ENCODE data around the gene SMG9.
A peak's percentile ranks its signal among the peaks of the same experiment; 100 is the strongest.
"Not testable (repeated sequence)": the region's sequence is repeated elsewhere in the genome, so short reads cannot be mapped to it uniquely, and the experiment has no call there.

Gene SMG9

DNA sequence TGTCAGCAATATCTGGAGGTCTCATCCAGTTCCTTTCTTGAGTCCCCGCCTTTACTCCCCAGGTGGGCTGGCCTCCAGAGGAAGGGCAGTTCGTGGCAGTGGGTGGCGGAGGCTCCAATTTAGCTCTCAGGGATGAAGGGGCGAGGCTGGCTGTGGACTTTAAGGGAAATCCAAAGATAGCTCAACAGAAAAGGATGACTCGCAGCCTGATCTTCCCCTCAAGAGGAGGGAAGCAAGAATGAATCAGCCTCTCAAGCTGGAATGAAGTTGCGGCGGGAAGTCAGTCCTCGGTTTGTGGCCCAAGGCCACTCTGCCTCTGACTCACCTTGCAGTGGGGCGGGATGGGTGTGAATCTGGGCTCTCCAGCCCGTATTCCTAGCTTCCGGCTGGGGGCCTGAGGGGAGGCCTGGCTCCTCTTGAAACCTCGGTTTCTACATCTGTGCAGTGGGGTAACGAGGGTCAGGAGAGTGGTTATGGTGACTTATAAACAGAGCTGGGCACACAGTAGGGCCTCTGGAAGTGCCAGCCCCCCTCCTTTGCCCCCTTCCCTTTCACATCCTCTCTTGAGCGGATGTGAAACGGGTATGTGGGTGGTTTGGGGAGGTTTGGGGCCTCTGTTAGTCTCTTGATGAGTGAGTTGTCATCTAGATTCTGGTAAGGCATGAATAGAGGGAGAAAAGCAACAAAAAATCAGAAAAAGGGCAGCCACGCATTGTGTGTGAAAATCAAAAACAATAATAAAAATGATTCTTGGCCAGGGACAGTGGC is 10.5 kb upstream of the SMG9 start:
- H3K4me3 ChIP-seq (ENCODE audit: low read length): peak overlapping the region; percentile 4; the same call in 1 of the 2 replicates
- no peak for TF ChIP-seq EZH2 (optimal IDR thresholded peaks at IDR 0.05; ENCODE audit: low read depth, low read length)
- TF ChIP-seq, protein P1, sequence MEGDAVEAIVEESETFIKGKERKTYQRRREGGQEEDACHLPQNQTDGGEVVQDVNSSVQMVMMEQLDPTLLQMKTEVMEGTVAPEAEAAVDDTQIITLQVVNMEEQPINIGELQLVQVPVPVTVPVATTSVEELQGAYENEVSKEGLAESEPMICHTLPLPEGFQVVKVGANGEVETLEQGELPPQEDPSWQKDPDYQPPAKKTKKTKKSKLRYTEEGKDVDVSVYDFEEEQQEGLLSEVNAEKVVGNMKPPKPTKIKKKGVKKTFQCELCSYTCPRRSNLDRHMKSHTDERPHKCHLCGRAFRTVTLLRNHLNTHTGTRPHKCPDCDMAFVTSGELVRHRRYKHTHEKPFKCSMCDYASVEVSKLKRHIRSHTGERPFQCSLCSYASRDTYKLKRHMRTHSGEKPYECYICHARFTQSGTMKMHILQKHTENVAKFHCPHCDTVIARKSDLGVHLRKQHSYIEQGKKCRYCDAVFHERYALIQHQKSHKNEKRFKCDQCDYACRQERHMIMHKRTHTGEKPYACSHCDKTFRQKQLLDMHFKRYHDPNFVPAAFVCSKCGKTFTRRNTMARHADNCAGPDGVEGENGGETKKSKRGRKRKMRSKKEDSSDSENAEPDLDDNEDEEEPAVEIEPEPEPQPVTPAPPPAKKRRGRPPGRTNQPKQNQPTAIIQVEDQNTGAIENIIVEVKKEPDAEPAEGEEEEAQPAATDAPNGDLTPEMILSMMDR (IDR thresholded peaks at IDR 0.05; ENCODE audit: low read length): no peak
- H3F3A ChIP-seq (ENCODE audit: insufficient read depth, low read length): peaks cover 19% of the 10 kb centered on the region
- H3K4me1 ChIP-seq (ENCODE audit: low read length): peaks cover 32% of the 10 kb centered on the region
- H3K4me2 ChIP-seq (ENCODE audit: low read depth, low read length): peak overlapping the region; percentile 86; the same call in 1 of the 2 replicates
- H3K27me3 ChIP-seq (replicated peaks; ENCODE audit: insufficient read depth, low read length): no peaks in the 10 kb centered on the region
- H3K9me2 ChIP-seq (replicated peaks; ENCODE audit: insufficient read depth, low read length): no peaks in the 10 kb centered on the region
- peak overlapping the region; percentile 71 for H3K9ac ChIP-seq (ENCODE audit: low read length)
- H2AFZ ChIP-seq (ENCODE audit: low read length): peak overlapping the region; percentile 29
- peak; percentile 79 for DNase-seq
- no peaks in the 10 kb centered on the region for H3K36me3 ChIP-seq (replicated peaks; ENCODE audit: insufficient read depth, low read length)
- no peaks in the 10 kb centered on the region for H4K20me1 ChIP-seq (ENCODE audit: insufficient read depth, low read length)
- H3K79me2 ChIP-seq (ENCODE audit: low read length): no peaks in the 10 kb centered on the region
- H3K9me3 ChIP-seq (replicated peaks; ENCODE audit: insufficient read depth, low read length): no peaks in the 10 kb centered on the region
- peak overlapping the region; percentile 97 for H3K27ac ChIP-seq (ENCODE audit: low read length)

DNA sequence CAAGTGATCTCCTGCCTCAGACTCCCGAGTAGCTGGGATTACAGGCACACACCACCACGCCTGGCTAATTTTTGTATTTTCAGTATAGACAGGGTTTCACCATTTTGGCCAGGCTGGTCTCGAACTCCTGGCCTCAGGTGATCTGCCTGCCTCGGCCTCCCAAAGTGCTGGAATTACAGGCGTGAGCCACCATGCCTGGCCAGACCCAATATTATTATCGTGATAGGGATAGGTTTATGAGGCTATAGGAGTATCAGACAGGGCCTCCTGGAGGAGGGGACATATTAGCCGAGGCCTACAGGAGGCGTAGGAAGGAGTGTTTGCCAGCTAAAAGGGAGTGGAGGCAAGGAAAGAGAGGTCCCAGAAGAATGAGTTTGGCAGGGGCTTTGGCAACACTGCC is 9.9 kb upstream of the SMG9 start:
- not testable (repeated sequence) for DNase-seq
- peak overlapping the region; percentile 97 for H3K27ac ChIP-seq (ENCODE audit: low read length)

DNA sequence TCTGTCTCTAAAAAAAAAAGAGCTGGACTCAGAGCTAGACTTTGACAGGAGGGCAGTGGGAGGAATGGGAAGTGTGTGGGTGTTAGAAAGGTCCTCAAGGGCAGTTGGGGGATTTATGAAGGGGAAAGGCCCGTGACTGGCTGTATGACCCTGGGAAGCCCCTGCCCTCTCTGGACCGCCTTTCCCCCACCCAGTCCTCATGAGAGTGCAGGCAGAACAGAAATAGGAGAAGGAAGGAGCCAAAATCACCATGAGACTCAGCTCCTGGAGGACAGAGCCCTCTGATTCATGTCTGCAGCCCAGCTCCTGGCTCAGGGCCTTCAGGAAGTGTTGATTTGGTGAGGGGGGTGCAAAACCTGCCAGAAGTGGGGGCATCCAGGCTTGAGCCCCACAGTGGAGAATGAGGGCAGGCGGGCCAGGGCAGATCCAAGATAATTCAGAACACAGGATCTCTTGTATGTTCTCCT is 8.7 kb upstream of the SMG9 start:
- Histone ChIP-seq H3K4me2 (ENCODE audit: low read depth, low read length) (no peak overlapping the region), H3F3A (ENCODE audit: insufficient read depth, low read length) (peaks cover 25% of the 10 kb centered on the region), H3K9me3 (replicated peaks; ENCODE audit: insufficient read depth, low read length) (no peaks in the 10 kb centered on the region), H3K27ac (ENCODE audit: low read length) (no peak overlapping the region; the same call in 1 of the 2 replicates), H3K9ac (ENCODE audit: low read length) (no peak overlapping the region), H4K20me1 (ENCODE audit: insufficient read depth, low read length) (no peaks in the 10 kb centered on the region), H2AFZ (ENCODE audit: low read length) (no peak overlapping the region), H3K4me1 (ENCODE audit: low read length) (peaks cover 32% of the 10 kb centered on the region), H3K27me3 (replicated peaks; ENCODE audit: insufficient read depth, low read length) (no peaks in the 10 kb centered on the region), H3K9me2 (replicated peaks; ENCODE audit: insufficient read depth, low read length) (no peaks in the 10 kb centered on the region), H3K36me3 (replicated peaks; ENCODE audit: insufficient read depth, low read length) (no peaks in the 10 kb centered on the region), H3K4me3 (ENCODE audit: low read length) (no peak overlapping the region), H3K79me2 (ENCODE audit: low read length) (no peaks in the 10 kb centered on the region)
- TF ChIP-seq, protein P1 (IDR thresholded peaks at IDR 0.05; ENCODE audit: low read length): no peak
- TF ChIP-seq EZH2 (optimal IDR thresholded peaks at IDR 0.05; ENCODE audit: low read depth, low read length): no peak
- no peak for TF ChIP-seq EZH2phosphoT487 (IDR thresholded peaks at IDR 0.05; ENCODE audit: low read length)
- DNase-seq: no peak

More for the DNA sequence above, 9.9 kb upstream of the SMG9 start:
- not testable (repeated sequence) for H4K20me1 ChIP-seq (ENCODE audit: insufficient read depth, low read length); H3K9me2 ChIP-seq (replicated peaks; ENCODE audit: insufficient read depth, low read length); H3K27me3 ChIP-seq (replicated peaks; ENCODE audit: insufficient read depth, low read length); H3K36me3 ChIP-seq (replicated peaks; ENCODE audit: insufficient read depth, low read length); H3K9me3 ChIP-seq (replicated peaks; ENCODE audit: insufficient read depth, low read length); H3K79me2 ChIP-seq (ENCODE audit: low read length)
- Histone ChIP-seq H2AFZ (ENCODE audit: low read length) (peak overlapping the region; percentile 29), H3K4me3 (ENCODE audit: low read length) (0 out of 2 replicates have a peak overlapping the region, but pooled peaks have one; percentile 4), H3K9ac (ENCODE audit: low read length) (peak overlapping the region; percentile 71), H3K4me2 (ENCODE audit: low read depth, low read length) (peak overlapping the region; percentile 86; the same call in 1 of the 2 replicates), H3F3A (ENCODE audit: insufficient read depth, low read length) (peaks cover 19% of the 10 kb centered on the region), H3K4me1 (ENCODE audit: low read length) (peaks cover 32% of the 10 kb centered on the region)

DNA sequence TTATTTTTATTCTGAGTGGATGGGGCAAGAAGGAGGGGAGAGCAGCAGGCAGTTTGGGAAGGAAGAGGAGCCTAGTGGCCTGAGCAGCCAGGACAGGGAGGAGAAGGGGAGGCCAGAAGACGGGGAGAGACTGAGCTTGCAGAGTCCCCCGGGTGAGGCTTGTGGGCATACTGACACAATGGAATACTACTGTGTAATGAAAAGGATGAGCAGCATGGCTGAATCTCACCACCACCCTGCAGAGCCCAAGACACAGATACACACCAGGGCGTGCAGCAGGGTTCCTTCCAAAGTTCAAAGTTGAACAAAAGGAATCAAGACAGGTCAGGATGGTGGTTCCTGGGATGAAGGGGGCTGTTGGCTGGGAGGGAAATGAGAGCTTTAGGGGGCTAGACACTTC is 8.1 kb upstream of the SMG9 start:
- Histone ChIP-seq H3K4me3 (ENCODE audit: low read length) (no peak overlapping the region), H2AFZ (ENCODE audit: low read length) (no peak overlapping the region), H4K20me1 (ENCODE audit: insufficient read depth, low read length) (no peaks in the 10 kb centered on the region), H3K4me1 (ENCODE audit: low read length) (peaks cover 38% of the 10 kb centered on the region), H3K27ac (ENCODE audit: low read length) (no peak overlapping the region), H3K4me2 (ENCODE audit: low read depth, low read length) (no peak overlapping the region), H3F3A (ENCODE audit: insufficient read depth, low read length) (peaks cover 25% of the 10 kb centered on the region), H3K9ac (ENCODE audit: low read length) (no peak overlapping the region), H3K36me3 (replicated peaks; ENCODE audit: insufficient read depth, low read length) (no peaks in the 10 kb centered on the region), H3K27me3 (replicated peaks; ENCODE audit: insufficient read depth, low read length) (no peaks in the 10 kb centered on the region), H3K9me3 (replicated peaks; ENCODE audit: insufficient read depth, low read length) (no peaks in the 10 kb centered on the region), H3K79me2 (ENCODE audit: low read length) (no peaks in the 10 kb centered on the region), H3K9me2 (replicated peaks; ENCODE audit: insufficient read depth, low read length) (no peaks in the 10 kb centered on the region)
- DNase-seq: no peak
- TF ChIP-seq, protein P1 (IDR thresholded peaks at IDR 0.05; ENCODE audit: low read length): no peak
- TF ChIP-seq EZH2 (optimal IDR thresholded peaks at IDR 0.05; ENCODE audit: low read depth, low read length): no peak
- no peak for TF ChIP-seq EZH2phosphoT487 (IDR thresholded peaks at IDR 0.05; ENCODE audit: low read length)

Data from MM.1S (cell line).